OCI-LY7 (cell line): ENCODE results near the gene ACOXL. TPM values are rescaled to one million over a fixed set of nuclear protein-coding genes. Genes with fewer than 3 reads are reported as not detected.

ENCODE experiments used
- BruUV-seq: library from RNA; stranded (reverse); fragments of 400-500 nt; replicated peaks from 2 replicates; lab custom pipeline; 2021; lab: Mats Ljungman, UMichigan
- CTCF ChIA-PET: fragments of 300-600 bp; sonication (Branson Sonifier 250); formaldehyde crosslinking; loops from one replicate; lab custom pipeline; 2022; ENCODE audit warnings: antibody characterized with exemption; ENCODE audit not compliant: unreplicated experiment; lab: Charles Lee
- POLR2A ChIA-PET: fragments of 300-600 bp; sonication (Branson Sonifier 250); formaldehyde crosslinking; loops from one replicate; lab custom pipeline; 2022; ENCODE audit warnings: antibody characterized with exemption; lab: Charles Lee
- DNase-seq: peaks from one replicate; pipeline ENCODE4 v3.0.0-alpha.2; 2015; ENCODE audit warnings: low spot score
- H2AFZ ChIP-seq: fragments of 200-600 bp; sonication (generic), shearing (Covaris generic); 2 replicates; pipeline ENCODE4 v1.6.1; 2014; ENCODE audit warnings: mild to moderate bottlenecking, antibody characterized with exemption, low read length, moderate library complexity
- H3K27ac ChIP-seq: fragments of 200-600 bp; sonication (generic); 2 replicates; pipeline ENCODE4 v1.5.1; 2014; ENCODE audit warnings: mixed run types, low read depth, mild to moderate bottlenecking, moderate library complexity, low read length, inconsistent platforms; ENCODE audit not compliant: poor library complexity, severe bottlenecking
- H3K36me3 ChIP-seq: fragments of 200-600 bp; sonication (generic); 2 replicates; pipeline ENCODE4 v1.6.1; 2014; ENCODE audit warnings: mild to moderate bottlenecking, antibody characterized with exemption, low read length, moderate library complexity, mixed read lengths; ENCODE audit not compliant: insufficient read depth
- H3K4me1 ChIP-seq: fragments of 200-600 bp; sonication (generic); 2 replicates; pipeline ENCODE4 v1.5.1; 2014; ENCODE audit warnings: mild to moderate bottlenecking, low read length; ENCODE audit not compliant: insufficient read depth, poor library complexity, severe bottlenecking
- H3K4me2 ChIP-seq: fragments of 200-600 bp; sonication (generic); 2 replicates; pipeline ENCODE4 v1.6.1; 2014; ENCODE audit warnings: mild to moderate bottlenecking, low read length
- H3K4me3 ChIP-seq: fragments of 200-600 bp; sonication (generic); 2 replicates; pipeline ENCODE4 v1.5.1; 2014; ENCODE audit warnings: mild to moderate bottlenecking, low read depth, low read length; ENCODE audit not compliant: poor library complexity, severe bottlenecking
- H3K79me2 ChIP-seq: fragments of 200-600 bp; sonication (generic); 2 replicates; pipeline ENCODE4 v1.6.1; 2016; ENCODE audit warnings: low read depth, mild to moderate bottlenecking, low read length, moderate library complexity, mixed read lengths; ENCODE audit not compliant: insufficient read depth
- H3K9me2 ChIP-seq: fragments of 200-600 bp; sonication (generic); 2 replicates; pipeline ENCODE4 v1.6.1; 2016; ENCODE audit warnings: mild to moderate bottlenecking, low read length, mixed read lengths; ENCODE audit not compliant: insufficient read depth
- H3K9me3 ChIP-seq: fragments of 200-600 bp; sonication (generic); 2 replicates; pipeline ENCODE4 v1.6.1; 2014; ENCODE audit warnings: mild to moderate bottlenecking, mixed run types, low read length, mixed read lengths
- H4K20me1 ChIP-seq: fragments of 200-600 bp; sonication (generic); 2 replicates; pipeline ENCODE4 v1.6.1; 2014; ENCODE audit warnings: mild to moderate bottlenecking, antibody characterized with exemption, low read length, moderate library complexity, mixed read lengths; ENCODE audit not compliant: insufficient read depth
- CTCF ChIP-seq: fragments of 200-600 bp; sonication (generic); conservative IDR thresholded peaks from 2 replicates; pipeline ENCODE4 v1.5.1; 2014; ENCODE audit warnings: mild to moderate bottlenecking, antibody characterized with exemption, low read length, moderate library complexity, mixed read lengths
- EZH2phosphoT487 ChIP-seq: fragments of 200-600 bp; sonication (generic); IDR thresholded peaks from 2 replicates; pipeline ENCODE4 v1.6.1; 2018; ENCODE audit warnings: low read depth, borderline replicate concordance, mild to moderate bottlenecking, mixed run types, antibody characterized with exemption, low read length, moderate library complexity, mixed read lengths
- intact Hi-C: fragments of 100-400 bp; cut with micrococcal nuclease; formaldehyde crosslinking; loops from one replicate; pipeline ENCODE4 v1.10.0; 2022; ENCODE audit not compliant: unreplicated experiment
- total RNA-seq, 2 experiments: library from RNA; depleted of rRNA in 1 of 2; stranded (reverse); fragments of >200 nt in 1 of 2; shearing (Covaris generic) in 1 of 2; gene quantifications; 2 replicates each; pipeline ENCODE4 v1.2.3, GENCODE V29; 2014 to 2022

Gene ACOXL
- total RNA-seq, 2 experiments from 2014 or later, result 1.4 TPM; not detected in 1

- no peaks in the 10 kb centered on the region for H3K9me3 ChIP-seq
- ChIA-PET POLR2A (no interaction called here), CTCF (no interaction called here)
- no peaks in the 10 kb centered on the region for H3K79me2 ChIP-seq
- no peak overlapping the region for H3K4me3 ChIP-seq
- no peak overlapping the region for H2AFZ ChIP-seq
- no peaks in the 10 kb centered on the region for H4K20me1 ChIP-seq
- BruUV-seq, result no TSS peak
- intact Hi-C loops, result no loop called here
- H3K36me3 ChIP-seq, result no peaks in the 10 kb centered on the region
- H3K4me1 ChIP-seq, result no peaks in the 10 kb centered on the region
- no peak overlapping the region for H3K27ac ChIP-seq
- no peak for DNase-seq
- no peak for TF ChIP-seq EZH2phosphoT487
- no peak for TF ChIP-seq CTCF
- H3K4me2 ChIP-seq, result no peak overlapping the region
- no peaks in the 10 kb centered on the region for H3K9me2 ChIP-seq
These were observed 252.5 kb downstream of the ACOXL start for GRCh38 chr2:110984694-110985490.

GRCh38 chr2:110990440-110990839, 258.1 kb downstream of the ACOXL start:
- no peaks in the 10 kb centered on the region for H3K9me3 ChIP-seq
- no peaks in the 10 kb centered on the region for H3K79me2 ChIP-seq
- H3K4me2 ChIP-seq, result no peak overlapping the region
- intact Hi-C loops, result no loop called here
- no peak overlapping the region for H3K4me3 ChIP-seq
- H3K9me2 ChIP-seq, result no peaks in the 10 kb centered on the region
- no peaks in the 10 kb centered on the region for H3K36me3 ChIP-seq
- no peak for DNase-seq
- no peaks in the 10 kb centered on the region for H4K20me1 ChIP-seq
- peaks cover 17% of the 10 kb centered on the region for H3K4me1 ChIP-seq
- no peak overlapping the region for H3K27ac ChIP-seq
- TF ChIP-seq CTCF (no peak), EZH2phosphoT487 (no peak)
- no peak overlapping the region for H2AFZ ChIP-seq
- ChIA-PET POLR2A (interaction anchor here (1.0 kb wide), 1 partner anchor 231 kb away, joined by 3 read pairs; no protein-coding TSS in a partner anchor), CTCF (no interaction called here)
- no TSS peak for BruUV-seq

GRCh38 chr2:110991911-110992310, 259.5 kb downstream of the ACOXL start:
- Histone ChIP-seq H4K20me1 (no peaks in the 10 kb centered on the region), H3K27ac (no peak overlapping the region), H3K79me2 (no peaks in the 10 kb centered on the region), H2AFZ (no peak overlapping the region), H3K4me3 (no peak overlapping the region), H3K4me1 (peaks cover 17% of the 10 kb centered on the region), H3K9me2 (no peaks in the 10 kb centered on the region), H3K36me3 (no peaks in the 10 kb centered on the region), H3K4me2 (no peak overlapping the region), H3K9me3 (no peaks in the 10 kb centered on the region)
- no TSS peak for BruUV-seq
- intact Hi-C loops, result no loop called here
- ChIA-PET CTCF (no interaction called here), POLR2A (interaction anchor here (0.5 to 1.0 kb wide), 2 partner anchors 8 to 68 kb away, joined by 3 to 4 read pairs; no protein-coding TSS in a partner anchor)
- DNase-seq, result no peak
- no peak for TF ChIP-seq EZH2phosphoT487
- no peak for TF ChIP-seq CTCF
